ENCODE measurements around the gene INTS7.

INTS7 gene

DNA sequence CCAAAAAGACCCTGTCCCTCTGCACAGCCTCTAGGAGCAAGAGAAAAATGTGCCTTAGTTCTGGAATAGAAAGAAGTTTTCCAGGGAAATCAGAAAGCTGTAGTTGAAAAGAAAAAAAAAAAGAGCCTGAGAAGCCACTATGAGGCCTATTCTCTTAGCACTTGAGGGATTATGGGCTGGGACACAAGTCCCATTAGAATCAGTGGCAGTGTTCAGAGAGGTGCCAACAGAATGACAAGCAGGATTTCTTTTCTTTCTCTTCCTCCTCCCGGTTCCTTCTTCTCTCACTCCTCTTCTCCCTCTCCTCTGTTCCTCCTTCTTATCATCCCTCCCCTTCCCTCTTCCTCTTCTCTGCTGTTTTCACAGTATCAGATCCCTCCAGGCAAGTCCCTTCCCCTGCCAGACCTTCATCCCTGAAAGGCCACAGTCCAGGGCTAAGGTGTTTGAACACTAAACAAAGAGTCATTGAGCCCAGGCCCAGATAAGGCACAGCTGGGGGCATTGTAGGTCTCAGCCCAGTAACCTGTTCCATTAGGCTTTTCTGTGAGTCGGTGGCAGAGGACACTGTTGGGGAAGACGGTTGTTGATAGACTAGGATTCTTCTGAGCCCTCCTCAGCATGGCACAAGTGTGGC lies 140.1 kb downstream of the INTS7 start:
- H3K27me3 ChIP-seq (ENCODE audit: control insufficient read depth in 1 of 2, insufficient read depth in 2 of 2, low read length in 2 of 2): no peaks in the 10 kb centered on the region
- H3K4me1 ChIP-seq (ENCODE audit: control insufficient read depth in 1 of 2, insufficient read depth in 2 of 2, low read length in 2 of 2): peaks cover 8 to 15% of the 10 kb centered on the region in 2 donors
- no peak overlapping the region for H3K4me3 ChIP-seq (ENCODE audit: low read depth in 1 of 2, low read length in 2 of 2)
- H3K36me3 ChIP-seq (ENCODE audit: control insufficient read depth in 1 of 2, insufficient read depth in 2 of 2, low read length in 2 of 2): no peaks in the 10 kb centered on the region
- H3K9ac ChIP-seq (ENCODE audit: low read depth in 1 of 2, low read length in 2 of 2): no peak overlapping the region
- H3K9me3 ChIP-seq (ENCODE audit: control insufficient read depth in 1 of 2, low read length in 2 of 2): no peaks in the 10 kb centered on the region
- no peak overlapping the region for H3K27ac ChIP-seq (ENCODE audit: low read depth, low read length)

DNA sequence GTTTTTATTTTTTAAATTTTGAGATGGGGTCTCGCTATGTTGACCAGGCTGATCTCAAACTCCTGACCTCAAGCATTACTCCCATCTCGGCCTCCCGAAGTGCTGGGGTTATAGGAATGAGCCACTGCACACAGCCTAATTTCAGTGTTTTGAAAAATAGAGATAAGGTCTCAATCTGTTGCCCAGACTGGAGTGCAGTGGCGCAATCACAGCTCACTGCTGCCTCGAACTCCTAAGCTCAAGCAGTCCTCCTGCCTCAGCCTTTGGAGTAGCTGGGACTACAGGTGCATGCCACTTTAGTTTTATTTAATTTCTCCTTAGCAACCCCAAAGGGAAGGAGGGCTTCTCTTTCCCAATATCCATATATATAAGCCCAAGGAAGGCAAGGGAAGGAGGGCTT lies 141.0 kb downstream of the INTS7 start:
- Histone ChIP-seq H3K27me3 (ENCODE audit: control insufficient read depth in 1 of 2, insufficient read depth in 2 of 2, low read length in 2 of 2) (no peaks in the 10 kb centered on the region), H3K27ac (ENCODE audit: low read depth, low read length) (no peak overlapping the region), H3K4me3 (ENCODE audit: low read depth in 1 of 2, low read length in 2 of 2) (no peak overlapping the region), H3K4me1 (ENCODE audit: control insufficient read depth in 1 of 2, insufficient read depth in 2 of 2, low read length in 2 of 2) (peaks cover 8 to 15% of the 10 kb centered on the region in 2 donors), H3K36me3 (ENCODE audit: control insufficient read depth in 1 of 2, insufficient read depth in 2 of 2, low read length in 2 of 2) (no peaks in the 10 kb centered on the region), H3K9me3 (ENCODE audit: control insufficient read depth in 1 of 2, low read length in 2 of 2) (no peaks in the 10 kb centered on the region), H3K9ac (ENCODE audit: low read depth in 1 of 2, low read length in 2 of 2) (no peak overlapping the region)

DNA sequence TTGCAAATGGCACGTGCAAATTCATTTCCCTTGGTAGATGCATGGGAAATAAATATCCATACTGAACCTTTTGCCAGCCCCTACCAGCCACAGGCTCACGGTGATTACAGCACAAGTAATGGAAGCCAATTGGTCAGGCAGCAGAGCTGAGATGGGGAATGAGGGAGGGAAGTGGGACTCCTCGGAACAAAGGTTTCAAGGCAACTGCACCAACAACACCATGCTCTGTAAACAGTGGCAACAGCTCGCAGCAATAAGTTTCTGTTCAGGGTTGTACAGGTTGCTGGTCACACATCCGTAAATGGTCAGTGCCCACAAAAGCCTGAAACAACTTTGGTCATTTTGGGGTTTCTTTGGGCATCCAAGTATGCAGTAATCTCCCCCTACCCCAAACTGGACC lies 142.1 kb downstream of the INTS7 start:
- H3K4me3 ChIP-seq (ENCODE audit: low read depth in 1 of 2, low read length in 2 of 2): no peak overlapping the region
- H3K27me3 ChIP-seq (ENCODE audit: control insufficient read depth in 1 of 2, insufficient read depth in 2 of 2, low read length in 2 of 2): no peaks in the 10 kb centered on the region
- no peaks in the 10 kb centered on the region for H3K9me3 ChIP-seq (ENCODE audit: control insufficient read depth in 1 of 2, low read length in 2 of 2)
- H3K4me1 ChIP-seq (ENCODE audit: control insufficient read depth in 1 of 2, insufficient read depth in 2 of 2, low read length in 2 of 2): peaks cover 8 to 15% of the 10 kb centered on the region in 2 donors
- no peak overlapping the region for H3K27ac ChIP-seq (ENCODE audit: low read depth, low read length)
- H3K36me3 ChIP-seq (ENCODE audit: control insufficient read depth in 1 of 2, insufficient read depth in 2 of 2, low read length in 2 of 2): no peaks in the 10 kb centered on the region
- H3K9ac ChIP-seq (ENCODE audit: low read depth in 1 of 2, low read length in 2 of 2): no peak overlapping the region

DNA sequence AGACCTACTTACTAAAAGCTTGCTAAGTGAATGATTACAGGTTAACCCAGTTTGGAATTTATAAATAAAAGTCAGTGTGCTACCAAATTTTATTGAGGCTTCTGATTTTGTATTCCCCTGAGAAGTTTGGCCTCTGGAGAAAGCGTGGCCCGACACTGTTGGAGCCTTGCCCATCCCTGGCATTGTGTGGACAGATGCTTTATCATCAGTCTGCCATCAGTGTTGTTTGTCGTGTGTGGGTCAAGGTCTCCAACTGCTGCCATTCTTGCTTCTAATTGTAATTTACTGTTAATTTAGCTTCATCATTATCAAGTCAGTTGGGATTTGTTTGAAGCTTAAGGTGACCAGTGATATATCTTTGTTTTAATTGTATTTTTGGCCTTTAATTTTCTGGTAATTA lies 142.8 kb downstream of the INTS7 start:
- peaks cover 8 to 15% of the 10 kb centered on the region in 2 donors for H3K4me1 ChIP-seq (ENCODE audit: control insufficient read depth in 1 of 2, insufficient read depth in 2 of 2, low read length in 2 of 2)
- H3K36me3 ChIP-seq (ENCODE audit: control insufficient read depth in 1 of 2, insufficient read depth in 2 of 2, low read length in 2 of 2): no peaks in the 10 kb centered on the region
- no peaks in the 10 kb centered on the region for H3K27me3 ChIP-seq (ENCODE audit: control insufficient read depth in 1 of 2, insufficient read depth in 2 of 2, low read length in 2 of 2)
- H3K9ac ChIP-seq (ENCODE audit: low read depth in 1 of 2, low read length in 2 of 2): no peak overlapping the region
- H3K27ac ChIP-seq (ENCODE audit: low read depth, low read length): no peak overlapping the region
- no peak overlapping the region for H3K4me3 ChIP-seq (ENCODE audit: low read depth in 1 of 2, low read length in 2 of 2)
- H3K9me3 ChIP-seq (ENCODE audit: control insufficient read depth in 1 of 2, low read length in 2 of 2): no peaks in the 10 kb centered on the region

DNA sequence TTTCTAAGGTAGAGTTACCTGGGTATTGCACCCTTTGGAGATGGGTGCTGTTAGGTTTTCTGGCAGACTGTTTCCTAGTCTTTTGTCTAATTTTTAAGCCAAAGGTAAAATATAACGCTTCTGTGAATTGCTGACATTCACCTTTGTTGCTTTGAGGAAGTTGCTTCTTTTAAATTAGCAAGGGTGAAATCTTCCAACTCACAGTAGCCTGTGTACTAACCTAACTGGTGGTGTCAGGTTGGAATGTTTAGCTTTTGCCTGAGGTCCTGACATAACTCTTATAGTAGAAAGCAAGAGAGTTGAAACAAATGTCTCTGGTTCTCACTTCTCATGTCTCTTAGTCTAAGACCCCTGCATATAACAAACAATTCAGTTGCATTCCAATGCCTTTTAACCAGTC lies 143.6 kb downstream of the INTS7 start:
- Histone ChIP-seq H3K9ac (ENCODE audit: low read depth in 1 of 2, low read length in 2 of 2) (no peak overlapping the region), H3K36me3 (ENCODE audit: control insufficient read depth in 1 of 2, insufficient read depth in 2 of 2, low read length in 2 of 2) (no peaks in the 10 kb centered on the region), H3K27me3 (ENCODE audit: control insufficient read depth in 1 of 2, insufficient read depth in 2 of 2, low read length in 2 of 2) (no peaks in the 10 kb centered on the region), H3K4me3 (ENCODE audit: low read depth in 1 of 2, low read length in 2 of 2) (no peak overlapping the region), H3K4me1 (ENCODE audit: control insufficient read depth in 1 of 2, insufficient read depth in 2 of 2, low read length in 2 of 2) (peaks cover 8 to 15% of the 10 kb centered on the region in 2 donors), H3K9me3 (ENCODE audit: control insufficient read depth in 1 of 2, low read length in 2 of 2) (no peaks in the 10 kb centered on the region), H3K27ac (ENCODE audit: low read depth, low read length) (no peak overlapping the region)
